GM20431 (cell line): ENCODE results near the gene NKX6-1.

Source experiments
- in situ Hi-C: fragments of 300-500 bp; cut with MseI, MboI; formaldehyde crosslinking; loops from one replicate; pipeline ENCODE4 v1.15.0; 2020; ENCODE audit warnings: low sequenced_read_pairs; ENCODE audit not compliant: unreplicated experiment

The NKX6-1 gene

DNA sequence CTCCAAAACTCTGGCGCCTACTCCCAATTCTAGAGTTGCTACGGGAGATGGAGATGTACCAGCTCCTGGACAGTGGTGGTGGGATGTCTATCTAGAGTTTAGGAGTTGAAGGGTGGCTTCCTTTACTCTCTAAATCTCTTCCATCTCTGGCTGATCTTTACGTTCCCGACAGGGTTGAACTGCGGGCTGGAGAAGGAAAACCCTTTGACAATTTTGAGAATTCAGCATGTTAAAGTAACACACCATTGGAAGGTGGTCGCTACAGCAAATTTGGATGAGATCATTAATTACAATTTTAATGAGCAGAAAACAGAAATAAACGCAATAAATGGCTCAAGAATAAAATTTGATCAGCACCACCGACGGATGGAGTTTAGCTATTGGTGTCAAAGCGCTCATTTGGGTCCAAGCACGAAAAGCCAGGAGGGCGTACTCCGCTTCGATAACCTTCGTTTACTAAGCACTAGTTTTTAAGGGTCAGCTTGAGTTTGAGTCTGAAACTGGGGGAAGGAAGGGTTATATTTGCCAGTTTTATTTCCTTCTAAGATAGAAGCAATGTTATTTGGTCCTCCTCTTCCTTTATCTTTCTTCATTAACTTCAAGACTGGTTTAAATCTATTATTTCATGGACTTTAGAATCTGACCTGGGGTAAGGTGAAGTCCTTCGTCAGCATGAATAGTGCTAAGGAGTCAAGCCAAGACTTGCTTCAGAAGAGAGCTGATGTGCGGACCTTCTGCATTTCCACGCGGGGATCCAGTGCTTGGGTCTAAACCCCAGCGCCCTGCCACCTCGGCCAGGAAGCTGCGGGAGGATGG is 1.5 kb upstream of the NKX6-1 start:
- in situ Hi-C loops: loop anchor here (10.0 kb wide), 1 partner anchor 856 kb away; no protein-coding TSS in a partner anchor

GRCh38 chr4:84499624-84499982 is 511 bp upstream of the NKX6-1 start:
- in situ Hi-C loops: no loop called here

DNA sequence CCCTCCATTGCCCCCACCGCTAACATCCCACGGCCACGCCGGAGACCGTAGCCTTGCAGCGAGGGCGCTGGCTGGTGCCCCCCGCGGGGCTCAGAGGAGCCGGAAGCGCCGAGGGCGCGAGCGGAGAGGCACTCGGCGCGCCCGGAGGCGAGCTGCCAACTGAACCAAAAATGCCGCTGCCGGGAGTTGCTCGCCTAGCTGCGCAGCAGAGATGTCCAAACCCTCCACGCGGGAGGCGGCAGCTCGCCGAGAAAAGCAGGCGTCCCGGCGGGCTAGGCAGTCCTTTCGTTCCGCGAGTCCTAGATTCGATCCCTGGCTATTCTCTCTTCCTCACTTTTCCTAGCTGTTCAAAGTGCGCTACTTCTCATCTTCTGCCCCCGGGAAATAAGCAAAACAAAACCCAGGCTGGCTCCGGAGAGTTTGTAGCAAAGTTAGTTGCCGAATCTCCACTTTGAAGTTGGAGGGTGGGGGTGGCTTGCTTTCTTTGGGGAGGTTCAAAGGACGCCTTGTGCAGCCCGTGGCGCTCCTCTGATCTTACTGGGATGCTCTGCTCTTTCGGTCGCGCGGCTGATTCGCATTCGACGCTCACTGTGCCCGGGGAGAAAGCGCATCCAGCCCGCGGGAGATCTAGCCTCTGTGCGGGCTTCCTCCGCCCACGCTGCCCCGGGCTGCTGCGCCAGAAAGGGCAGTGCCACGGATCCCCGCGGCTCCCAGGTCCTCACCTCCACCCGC is 723 bp downstream of the NKX6-1 start:
- in situ Hi-C loops: no loop called here

- in situ Hi-C loops: no loop called here
These were observed 1.4 kb downstream of the NKX6-1 start for GRCh38 chr4:84497504-84498202.

GRCh38 chr4:84496706-84497503 is 2.2 kb downstream of the NKX6-1 start:
- in situ Hi-C loops: no loop called here

GRCh38 chr4:84496331-84496705 is 2.8 kb downstream of the NKX6-1 start:
- in situ Hi-C loops: no loop called here

- in situ Hi-C loops: no loop called here
These were observed 3.3 kb downstream of the NKX6-1 start for GRCh38 chr4:84495794-84496261.

DNA sequence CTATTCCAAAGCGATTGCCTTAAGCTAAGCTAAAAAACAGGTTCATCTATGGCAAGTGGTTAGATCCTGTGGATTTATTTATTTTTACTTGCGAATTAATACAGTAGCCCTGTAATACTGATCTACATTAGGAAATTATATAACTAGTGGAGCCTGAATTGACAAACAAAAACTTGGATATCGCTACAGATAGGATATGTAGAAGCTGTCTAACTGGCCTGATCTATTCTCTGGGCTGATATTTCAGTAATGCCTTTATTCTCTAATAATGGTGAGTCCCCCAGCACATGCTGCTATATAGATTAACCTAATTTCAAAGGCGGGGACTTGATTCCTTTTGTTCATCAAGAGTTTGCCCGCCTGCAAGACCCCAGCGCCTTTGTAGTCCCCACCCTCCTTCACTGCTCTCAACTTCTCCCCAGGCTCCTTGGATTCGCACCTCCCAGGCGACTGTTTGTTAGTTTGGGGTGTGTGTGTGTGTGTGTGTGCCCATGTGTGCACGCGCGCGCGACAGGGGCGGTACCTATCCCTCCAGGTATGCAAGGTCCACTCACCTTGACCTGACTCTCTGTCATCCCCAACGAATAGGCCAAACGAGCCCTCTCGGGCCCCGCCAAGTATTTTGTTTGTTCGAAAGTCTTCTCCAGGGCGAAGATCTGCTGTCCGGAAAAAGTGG is 3.8 kb downstream of the NKX6-1 start:
- in situ Hi-C loops: no loop called here

DNA sequence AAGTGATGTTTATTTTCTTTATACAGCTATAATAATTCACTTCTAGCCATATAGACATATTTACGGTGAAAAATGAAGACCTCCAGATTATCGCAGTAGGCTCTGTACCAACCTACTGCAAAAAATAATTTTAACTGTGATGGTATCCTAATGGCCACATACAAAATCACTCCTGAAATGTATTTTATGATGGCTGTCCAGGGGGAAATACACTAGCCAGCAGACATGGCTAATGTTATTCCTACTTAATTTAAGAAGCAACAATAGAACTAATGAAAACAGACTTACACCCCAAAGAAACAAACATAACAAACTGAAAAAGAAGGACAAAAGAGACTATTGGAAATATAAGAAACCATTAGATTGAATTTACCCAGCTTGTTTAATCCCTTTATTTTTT is 4.6 kb downstream of the NKX6-1 start:
- in situ Hi-C loops: no loop called here

- in situ Hi-C loops: no loop called here
These were observed 5.0 kb downstream of the NKX6-1 start for GRCh38 chr4:84494076-84494475.

DNA sequence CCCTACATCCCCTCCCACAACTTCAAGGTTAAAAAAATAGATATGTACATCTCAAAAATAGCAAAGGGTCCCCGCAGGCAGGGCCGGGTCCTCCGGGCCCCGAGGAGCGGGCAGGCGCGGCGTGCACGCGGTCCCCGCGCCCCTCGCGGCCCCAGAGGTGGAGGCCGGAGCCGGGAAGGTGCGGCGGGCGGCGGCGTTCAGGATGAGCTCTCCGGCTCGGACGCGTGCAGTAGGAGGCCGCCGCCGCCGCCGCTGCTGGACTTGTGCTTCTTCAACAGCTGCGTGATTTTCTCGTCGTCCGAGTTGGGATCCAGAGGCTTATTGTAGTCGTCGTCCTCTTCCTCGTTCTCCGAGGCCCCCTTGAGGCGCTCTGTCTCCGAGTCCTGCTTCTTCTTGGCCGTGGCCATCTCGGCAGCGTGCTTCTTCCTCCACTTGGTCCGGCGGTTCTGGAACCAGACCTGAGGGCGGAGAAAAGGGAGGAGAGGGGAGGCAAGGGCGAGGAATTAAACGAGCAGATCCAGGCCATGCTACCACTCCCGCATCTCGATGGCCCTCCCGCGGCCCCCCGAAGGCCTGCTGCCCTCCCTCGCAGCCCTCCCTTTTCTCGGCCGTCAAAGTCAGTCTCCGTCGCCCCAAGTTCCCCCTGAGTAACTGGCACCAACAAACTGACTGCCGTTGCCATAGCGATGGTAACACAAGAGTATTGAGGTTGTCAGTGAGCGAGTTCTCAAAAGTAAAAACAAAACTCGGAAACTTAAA is 5.8 kb downstream of the NKX6-1 start:
- in situ Hi-C loops: no loop called here

DNA sequence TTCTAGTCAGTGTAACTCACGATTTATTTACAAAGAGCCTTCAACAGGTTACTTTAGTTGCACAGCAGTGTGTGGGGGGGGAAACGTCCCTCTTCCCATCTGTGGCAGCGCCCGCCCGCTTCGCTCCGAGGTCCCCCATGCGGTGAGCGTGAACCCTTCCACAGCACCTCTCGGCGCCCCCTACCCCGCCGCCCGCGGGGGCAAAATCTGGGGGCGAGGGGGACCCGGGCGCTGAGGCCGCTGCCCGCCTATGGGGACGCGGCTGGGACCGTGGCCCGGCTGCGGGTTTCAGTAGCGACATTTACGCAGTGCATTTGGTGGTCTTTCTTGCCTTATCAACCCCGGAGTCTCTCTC is 6.4 kb downstream of the NKX6-1 start:
- in situ Hi-C loops: no loop called here

DNA sequence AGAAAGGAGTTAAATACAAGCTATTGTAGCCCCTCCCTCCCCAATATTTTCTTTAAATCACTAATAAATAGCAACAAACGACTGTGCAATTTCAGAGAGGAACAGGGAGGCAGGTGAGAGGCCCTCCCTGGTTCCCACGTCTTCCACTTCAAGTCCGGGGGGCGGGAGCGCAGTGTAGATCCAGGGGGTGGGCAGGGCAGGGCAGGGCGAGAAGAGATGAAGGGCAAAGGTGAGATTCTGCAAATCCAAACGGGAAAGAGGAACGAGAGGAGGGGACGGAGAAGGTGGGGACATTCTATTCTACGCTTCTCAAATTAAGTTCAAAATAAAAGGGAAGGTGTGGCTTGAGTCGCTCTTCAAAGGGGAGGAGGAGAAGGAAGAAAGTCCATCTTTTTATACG is 6.8 kb downstream of the NKX6-1 start:
- in situ Hi-C loops: no loop called here

GRCh38 chr4:84491481-84491880 is 7.6 kb downstream of the NKX6-1 start:
- in situ Hi-C loops: no loop called here

GRCh38 chr4:84490663-84491062 is 8.4 kb downstream of the NKX6-1 start:
- in situ Hi-C loops: no loop called here

DNA sequence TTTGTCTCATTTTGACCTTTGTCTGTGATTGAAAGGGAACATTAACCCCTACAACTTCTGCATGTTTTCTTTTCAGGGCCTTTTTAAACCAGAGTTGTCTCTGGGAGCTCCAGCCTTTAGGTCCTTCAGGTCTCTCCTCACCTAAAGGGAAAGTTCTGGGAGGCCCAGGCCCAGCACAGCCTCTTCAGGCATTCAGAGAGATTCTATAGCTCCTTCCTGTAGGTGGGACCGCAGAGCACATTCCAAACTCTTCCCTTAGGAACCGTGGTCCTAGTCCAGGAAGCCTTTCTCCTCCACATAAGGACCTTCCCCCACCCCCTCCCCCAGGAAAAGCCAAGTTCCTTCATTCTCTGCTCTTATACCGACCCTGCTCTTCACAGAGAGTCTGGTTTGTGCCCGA is 14.9 kb downstream of the NKX6-1 start:
- in situ Hi-C loops: no loop called here

GRCh38 chr4:84483688-84484087 is 15.4 kb downstream of the NKX6-1 start:
- in situ Hi-C loops: no loop called here

GRCh38 chr4:84482564-84483563 is 16.2 kb downstream of the NKX6-1 start:
- in situ Hi-C loops: no loop called here
